Smooth muscle cell of the umbilical artery (primary cell): ENCODE data around the gene RIOK3. TPM values are rescaled to one million over a fixed set of nuclear protein-coding genes. Genes with fewer than 3 reads are reported as not detected.

Experiments
- total RNA-seq: library from RNA; depleted of rRNA; stranded (reverse); fragments of >200 nt; gene quantifications from 2 replicates; pipeline ENCODE4 v1.2.3, GENCODE V29; 2014

RIOK3 gene
- total RNA-seq = 77.2 and 83.1 TPM in 2 replicates

GRCh38 chr18:23452728-23453679 lies at the start of gene RIOK3:
Gene RIOK3 (plus strand): TSS chr18:23453287. CDS start chr18:23453440, 153 bp downstream.

GRCh38 chr18:23503038-23503962 lies 50.2 kb downstream of the RIOK3 start, which contains the start of gene RMC1:
Gene RMC1 (plus strand): TSS chr18:23503511. CDS start chr18:23503619, 108 bp downstream.

Other genes with a start within 250 kb of the RIOK3 start
- 27.9 and 33.4 TPM in 2 replicates for gene RMC1, start 50.2 kb downstream of the RIOK3 start, total RNA-seq
- gene NPC1, start 133.2 kb downstream of the RIOK3 start, total RNA-seq = 47.2 and 90.3 TPM in 2 replicates
- gene ANKRD29, start 209.6 kb downstream of the RIOK3 start, total RNA-seq = 0.59 and 0.88 TPM in 2 replicates
- gene LAMA3, start 236.2 kb downstream of the RIOK3 start, total RNA-seq = 2.1 and 3.8 TPM in 2 replicates